HepG2 (cell line): ENCODE measurements around the gene CXCR5. TPM values are rescaled to one million over a fixed set of nuclear protein-coding genes. Genes with fewer than 3 reads are reported as not detected.
A peak's percentile ranks its signal among the peaks of the same experiment; 100 is the strongest.

ENCODE experiments used
- ATAC-seq: fragments of 200-7000 bp; cut with Tn5 transposase; 3 replicates; pipeline ENCODE4 v1.9.1; 2020; ENCODE audit warnings: mild to moderate bottlenecking, moderate library complexity
- BruUV-seq: library from RNA; stranded (reverse); fragments of 400-500 nt; replicated peaks from 2 replicates; lab custom pipeline; 2021; lab: Mats Ljungman, UMichigan
- CTCF ChIA-PET: fragments of 300-600 bp; formaldehyde crosslinking; extraction: SDS; loops from one replicate; lab custom pipeline; 2021; ENCODE audit warnings: low total read pairs, inconsistent platforms, low intra/inter-chr PET ratio; lab: Yijun Ruan, JAX
- POLR2A ChIA-PET: fragments of 350-600 bp; sonication (Branson Sonifier 250); formaldehyde crosslinking; loops from one replicate; lab custom pipeline; 2020; ENCODE audit warnings: antibody characterized with exemption, inconsistent platforms; lab: Yijun Ruan, JAX
- DNase-seq: peaks from one replicate; pipeline ENCODE4 v3.0.0-alpha.2; 2015; ENCODE audit warnings: low spot score
- FAIRE-seq: peaks from 3 replicates; lab custom pipeline; 2011; peaks lifted over from hg19 to GRCh38; lab: Jason Lieb, UNC
- H2AFZ ChIP-seq: one replicate; pipeline ENCODE4 v1.6.1; 2011; ENCODE audit warnings: low read length, inconsistent platforms
- H3K27ac ChIP-seq: fragments of 300-600 bp; 3 replicates; pipeline ENCODE4 v1.8.0; 2011; ENCODE audit warnings: mixed run types, mild to moderate bottlenecking, mixed read lengths, low read length, inconsistent platforms; ENCODE audit not compliant: insufficient read depth; ENCODE audit errors: extremely low read length
- H3K27me3 ChIP-seq, 2 experiments: fragments of 200-600 bp in 1 of 2; 2 replicates in 1 of 2; 3 replicates in 1 of 2; pipeline versions ENCODE4 v1.6.0 to v1.8.0; 2011; ENCODE audit warnings: low read length in 2 of 2, mild to moderate bottlenecking in 2 of 2, moderate library complexity in 2 of 2, inconsistent platforms in 1 of 2; ENCODE audit not compliant: insufficient read depth in 2 of 2, control insufficient read depth in 1 of 2
- H3K36me3 ChIP-seq, 2 experiments: fragments of 200-600 bp in 1 of 2; replicated peaks in 1 of 2; 2 replicates in 1 of 2; 3 replicates in 1 of 2; pipeline versions ENCODE4 v1.5.1 to v1.8.0; 2011; ENCODE audit warnings: low read length in 2 of 2, inconsistent platforms in 1 of 2; ENCODE audit not compliant: insufficient read depth in 2 of 2, control insufficient read depth in 1 of 2
- H3K4me1 ChIP-seq: 2 replicates; pipeline ENCODE4 v1.5.1; 2012; ENCODE audit warnings: low read length, inconsistent platforms; ENCODE audit not compliant: insufficient read depth
- H3K4me2 ChIP-seq: 2 replicates; pipeline ENCODE4 v1.6.0; 2011; ENCODE audit warnings: low read depth, low read length, inconsistent platforms
- H3K4me3 ChIP-seq, 3 experiments: fragments of 200-600 bp in 1 of 3; sonication (generic), shearing (Covaris generic) in 1 of 3; replicated peaks in 1 of 3; 2 replicates each; pipeline ENCODE4 v1.5.1; 2011 to 2016; ENCODE audit warnings: low read length in 3 of 3, inconsistent platforms in 2 of 3, low read depth in 2 of 3, mild to moderate bottlenecking in 2 of 3, control low read depth in 1 of 3, mixed read lengths in 1 of 3; ENCODE audit not compliant: insufficient read depth in 1 of 3
- H3K79me2 ChIP-seq: one replicate; pipeline ENCODE4 v1.6.1; 2011; ENCODE audit warnings: low read length, inconsistent platforms; ENCODE audit not compliant: insufficient read depth
- H3K9ac ChIP-seq: 2 replicates; pipeline ENCODE4 v1.6.0; 2011; ENCODE audit warnings: mild to moderate bottlenecking, low read depth, low read length, inconsistent platforms; ENCODE audit not compliant: insufficient read depth
- H3K9me3 ChIP-seq: 2 replicates; pipeline ENCODE4 v1.5.1; 2012; ENCODE audit warnings: mild to moderate bottlenecking, low read length
- H4K20me1 ChIP-seq: 2 replicates; pipeline ENCODE4 v1.6.0; 2011; ENCODE audit warnings: inconsistent platforms, mild to moderate bottlenecking, low read length, moderate library complexity; ENCODE audit not compliant: insufficient read depth
- ARID5B ChIP-seq: IDR thresholded peaks from 2 replicates; pipeline ENCODE4 v1.4.0; 2020; ENCODE audit warnings: mild to moderate bottlenecking, missing genetic modification reagents
- GATAD1 ChIP-seq: IDR thresholded peaks from 2 replicates; pipeline ENCODE4 v1.6.1; 2016; ENCODE audit warnings: missing genetic modification reagents, missing compliant biosample characterization
- HNRNPH1 ChIP-seq: fragments of 200-400 bp; formaldehyde crosslinking; optimal IDR thresholded peaks from 2 replicates; pipeline ENCODE3; 2017; ENCODE audit warnings: mild to moderate bottlenecking, low read depth, low read length
- IRF2 ChIP-seq: IDR thresholded peaks from 2 replicates; pipeline ENCODE4 v1.6.1; 2018; ENCODE audit warnings: missing genetic modification reagents, missing compliant biosample characterization
- PHF20 ChIP-seq: sonication (generic); formaldehyde crosslinking; IDR thresholded peaks from 2 replicates; pipeline ENCODE4 v1.5.0; 2020; ENCODE audit warnings: mild to moderate bottlenecking, missing genetic modification reagents
- ZBTB21 ChIP-seq: sonication (generic); formaldehyde crosslinking; IDR thresholded peaks from 2 replicates; pipeline ENCODE4 v1.4.0; 2020; ENCODE audit warnings: missing genetic modification reagents
- ZFP82 ChIP-seq: sonication (generic); formaldehyde crosslinking; IDR thresholded peaks from 2 replicates; pipeline ENCODE4 v1.5.1; 2020; ENCODE audit warnings: mild to moderate bottlenecking, missing genetic modification reagents, borderline replicate concordance
- ZMYM2 ChIP-seq: sonication (generic); formaldehyde crosslinking; IDR thresholded peaks from 2 replicates; pipeline ENCODE4 v1.8.0; 2022; ENCODE audit warnings: mild to moderate bottlenecking, missing genetic modification reagents
- ZNF44 ChIP-seq: sonication (generic); formaldehyde crosslinking; IDR thresholded peaks from 2 replicates; pipeline ENCODE4 v1.5.1; 2020; ENCODE audit warnings: mild to moderate bottlenecking, missing genetic modification reagents
- ZNF629 ChIP-seq: sonication (generic); formaldehyde crosslinking; conservative IDR thresholded peaks from 2 replicates; pipeline ENCODE4 v1.5.0; 2020; ENCODE audit warnings: missing genetic modification reagents
- WGBS: methylation state at CpG from one replicate; pipeline ENCODE4 v1.1.6; 2017; ENCODE audit warnings: low lambda C conversion rate; 5-methylcytosine and 5-hydroxymethylcytosine counted together
- in situ Hi-C: cut with HindIII; loops from 2 replicates; pipeline ENCODE4 v1.10.0; 2017; ENCODE audit warnings: low pct_unique_long_range_greater_than_20kb; ENCODE audit not compliant: extremely low pct_ligation_motif_present
- intact Hi-C: fragments of 100-400 bp; cut with micrococcal nuclease; formaldehyde crosslinking; loops from one replicate; pipeline ENCODE4 v1.10.0; 2022; ENCODE audit not compliant: unreplicated experiment
- polyA plus RNA-seq, 8 experiments: library from polyadenylated mRNA; depleted of rRNA in 3 of 8; stranded (reverse) in 7 of 8; unstranded in 1 of 8; fragments of >200 nt; fragmentation: Illumina TruSeq in 4 of 8; extraction: Trizol in 4 of 8; gene quantifications; 2 replicates each; pipeline versions ENCODE4 v1.2.1 to v1.2.3, GENCODE V29; 2011 to 2016; ENCODE audit warnings: low read depth in 4 of 8, missing spikeins in 1 of 8, mixed read lengths in 1 of 8; ENCODE audit not compliant: insufficient read depth in 1 of 8
- total RNA-seq, 5 experiments: library from RNA; depleted of rRNA; stranded (reverse); fragments of >200 nt; fragmentation: Illumina TruSeq; extraction: Trizol; gene quantifications; 2 replicates each; pipeline ENCODE4 v1.2.3, GENCODE V29; 2016; ENCODE audit warnings: low read depth in 1 of 5
- TF ChIP-seq, protein P1 (sequence below): sonication (generic); formaldehyde crosslinking; IDR thresholded peaks from 2 replicates; pipeline ENCODE4 v1.5.1; 2020; ENCODE audit warnings: missing genetic modification reagents, mild to moderate bottlenecking, borderline replicate concordance
- TF ChIP-seq, protein P2 (sequence below): sonication (generic); formaldehyde crosslinking; conservative IDR thresholded peaks from 2 replicates; pipeline ENCODE4 v1.8.1; 2023; ENCODE audit warnings: missing genetic modification reagents

CXCR5 gene
- total and polyA plus RNA-seq, 2 of the 13 experiments (the other 11 are each of a cell fraction or from before 2014, with no cell fraction given), result not detected

DNA sequence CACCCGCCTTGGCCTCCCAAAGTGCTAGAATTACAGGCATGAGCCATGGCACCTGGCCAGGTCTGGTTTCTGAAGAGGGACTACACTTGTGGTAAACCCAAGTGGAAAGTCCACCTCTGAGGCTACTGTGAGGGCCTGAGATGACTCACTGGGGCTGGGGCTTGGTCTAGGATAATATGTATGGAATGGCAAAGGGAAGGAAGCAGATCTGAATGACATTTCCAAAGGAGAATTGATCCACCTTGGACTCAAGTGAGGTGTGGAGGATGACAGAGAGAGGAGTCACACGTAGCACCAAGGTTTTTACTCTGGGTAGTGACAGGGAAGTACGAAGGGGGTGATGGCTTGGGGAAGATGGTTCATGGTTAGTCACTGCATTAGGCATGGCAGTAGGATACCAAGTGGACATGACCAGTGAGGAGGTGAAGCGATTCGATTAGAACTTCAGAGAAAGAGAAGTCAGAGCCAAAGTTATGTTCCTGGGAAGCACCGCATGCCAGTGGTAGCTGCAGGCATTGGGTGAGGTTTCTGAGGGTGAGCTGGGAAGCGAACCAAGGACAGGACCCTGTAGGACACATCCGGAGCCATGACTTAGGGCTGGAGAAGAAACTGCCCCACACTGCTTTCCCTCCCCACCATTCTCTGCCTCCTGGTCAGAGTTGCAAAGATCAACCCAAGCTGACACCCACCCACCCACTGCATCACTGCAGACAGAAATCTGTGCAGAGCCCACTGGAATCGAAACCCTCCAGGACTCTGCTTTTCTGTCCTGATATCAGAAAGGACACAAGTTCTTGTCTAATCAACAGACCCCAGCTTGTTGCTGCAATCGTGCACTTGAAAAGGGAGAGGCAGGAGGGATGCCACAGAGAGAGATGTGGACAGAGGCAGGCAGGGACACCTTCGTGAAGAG lies 55.1 kb downstream of the CXCR5 start (continued):
- peak; percentile 29; the same call in 1 of the 2 replicates for TF ChIP-seq ARID5B (CRISPR knock-in tag)
- TF ChIP-seq, all 625 proteins: peak for 5

- CTCF ChIA-PET, result no interaction called here
- intact Hi-C loops, result no loop called here
- no peak overlapping the region for H3K9ac ChIP-seq
- H3K9me3 ChIP-seq, result no peaks in the 10 kb centered on the region
- ATAC-seq, result no peak
- H4K20me1 ChIP-seq, result no peaks in the 10 kb centered on the region
- no peak for FAIRE-seq
- no peak for TF ChIP-seq ZNF629
- no peak for TF ChIP-seq ZNF44
- no peak for TF ChIP-seq IRF2 (CRISPR knock-in tag)
- TF ChIP-seq GATAD1 (CRISPR knock-in tag), result no peak
- no peak for TF ChIP-seq PHF20 (CRISPR knock-in tag)
- TF ChIP-seq HNRNPH1, result no peak
- TF ChIP-seq ZFP82 (CRISPR knock-in tag), result no peak
- TF ChIP-seq, protein P1, sequence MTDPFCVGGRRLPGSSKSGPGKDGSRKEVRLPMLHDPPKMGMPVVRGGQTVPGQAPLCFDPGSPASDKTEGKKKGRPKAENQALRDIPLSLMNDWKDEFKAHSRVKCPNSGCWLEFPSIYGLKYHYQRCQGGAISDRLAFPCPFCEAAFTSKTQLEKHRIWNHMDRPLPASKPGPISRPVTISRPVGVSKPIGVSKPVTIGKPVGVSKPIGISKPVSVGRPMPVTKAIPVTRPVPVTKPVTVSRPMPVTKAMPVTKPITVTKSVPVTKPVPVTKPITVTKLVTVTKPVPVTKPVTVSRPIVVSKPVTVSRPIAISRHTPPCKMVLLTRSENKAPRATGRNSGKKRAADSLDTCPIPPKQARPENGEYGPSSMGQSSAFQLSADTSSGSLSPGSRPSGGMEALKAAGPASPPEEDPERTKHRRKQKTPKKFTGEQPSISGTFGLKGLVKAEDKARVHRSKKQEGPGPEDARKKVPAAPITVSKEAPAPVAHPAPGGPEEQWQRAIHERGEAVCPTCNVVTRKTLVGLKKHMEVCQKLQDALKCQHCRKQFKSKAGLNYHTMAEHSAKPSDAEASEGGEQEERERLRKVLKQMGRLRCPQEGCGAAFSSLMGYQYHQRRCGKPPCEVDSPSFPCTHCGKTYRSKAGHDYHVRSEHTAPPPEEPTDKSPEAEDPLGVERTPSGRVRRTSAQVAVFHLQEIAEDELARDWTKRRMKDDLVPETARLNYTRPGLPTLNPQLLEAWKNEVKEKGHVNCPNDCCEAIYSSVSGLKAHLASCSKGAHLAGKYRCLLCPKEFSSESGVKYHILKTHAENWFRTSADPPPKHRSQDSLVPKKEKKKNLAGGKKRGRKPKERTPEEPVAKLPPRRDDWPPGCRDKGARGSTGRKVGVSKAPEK (CRISPR knock-in tag), result no peak
- no peak for TF ChIP-seq ZMYM2 (CRISPR knock-in tag)
- TF ChIP-seq, protein P2, sequence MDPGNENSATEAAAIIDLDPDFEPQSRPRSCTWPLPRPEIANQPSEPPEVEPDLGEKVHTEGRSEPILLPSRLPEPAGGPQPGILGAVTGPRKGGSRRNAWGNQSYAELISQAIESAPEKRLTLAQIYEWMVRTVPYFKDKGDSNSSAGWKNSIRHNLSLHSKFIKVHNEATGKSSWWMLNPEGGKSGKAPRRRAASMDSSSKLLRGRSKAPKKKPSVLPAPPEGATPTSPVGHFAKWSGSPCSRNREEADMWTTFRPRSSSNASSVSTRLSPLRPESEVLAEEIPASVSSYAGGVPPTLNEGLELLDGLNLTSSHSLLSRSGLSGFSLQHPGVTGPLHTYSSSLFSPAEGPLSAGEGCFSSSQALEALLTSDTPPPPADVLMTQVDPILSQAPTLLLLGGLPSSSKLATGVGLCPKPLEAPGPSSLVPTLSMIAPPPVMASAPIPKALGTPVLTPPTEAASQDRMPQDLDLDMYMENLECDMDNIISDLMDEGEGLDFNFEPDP (CRISPR knock-in tag), result no peak
- no peak for TF ChIP-seq ZBTB21
- TF ChIP-seq, all 625 proteins: peak for 0
- no peak overlapping the region for H3K4me2 ChIP-seq
- POLR2A ChIA-PET, result no interaction called here
- in situ Hi-C loops, result no loop called here
- H2AFZ ChIP-seq, result no peak overlapping the region
- no peak for DNase-seq
- H3K36me3 ChIP-seq, result no peaks in the 10 kb centered on the region
- H3K4me1 ChIP-seq, result peaks cover 31% of the 10 kb centered on the region
- H3K79me2 ChIP-seq, result no peaks in the 10 kb centered on the region
- no peak overlapping the region for H3K27ac ChIP-seq
- no TSS peak for BruUV-seq
- no peak overlapping the region for H3K4me3 ChIP-seq
- peaks cover 0 to 19% of the 10 kb centered on the region in 2 experiments; a peak in 2 of 5 replicates for H3K27me3 ChIP-seq
- WGBS, result 18% methylated on average over 8 of the region's 8 CpGs
Observed at GRCh38 chr11:118939404-118939915, 55.8 kb downstream of the CXCR5 start.
